IPS-15b (cell line): ENCODE data around the gene ANO7.

ENCODE experiments used
- H3K27me3 ChIP-seq: one replicate; pipeline ENCODE4 v1.6.1; 2013; ENCODE audit warnings: low read length; ENCODE audit not compliant: control insufficient read depth, insufficient read depth
- H3K36me3 ChIP-seq: one replicate; pipeline ENCODE4 v1.6.1; 2013; ENCODE audit warnings: low read length; ENCODE audit not compliant: control insufficient read depth, insufficient read depth
- H3K4me1 ChIP-seq: one replicate; pipeline ENCODE4 v1.6.1; 2013; ENCODE audit warnings: mild to moderate bottlenecking, low read length; ENCODE audit not compliant: control insufficient read depth, insufficient read depth
- H3K4me3 ChIP-seq: one replicate; pipeline ENCODE4 v1.5.1; 2013; ENCODE audit warnings: low read depth, low read length
- H3K9ac ChIP-seq: one replicate; pipeline ENCODE4 v1.6.1; 2013; ENCODE audit warnings: low read depth, mild to moderate bottlenecking, low read length
- H3K9me3 ChIP-seq: one replicate; pipeline ENCODE4 v1.6.1; 2013; ENCODE audit warnings: mild to moderate bottlenecking, low read length; ENCODE audit not compliant: control insufficient read depth, insufficient read depth

Gene ANO7

DNA sequence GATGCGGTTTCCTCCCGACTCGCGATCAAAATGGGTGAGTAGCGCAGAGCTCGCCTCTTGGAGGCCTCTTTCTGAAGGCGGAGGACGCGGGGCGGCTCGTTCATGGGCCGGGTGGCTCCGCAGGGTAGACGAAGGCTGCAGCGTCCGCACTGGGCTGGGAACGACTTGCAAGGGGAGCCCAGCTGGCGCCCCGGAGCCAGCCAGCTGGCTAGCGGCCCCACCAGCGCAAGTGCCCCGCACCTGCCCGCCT, 38.9 kb upstream of the ANO7 start:
- no peak overlapping the region for H3K9ac ChIP-seq
- H3K9me3 ChIP-seq = no peaks in the 10 kb centered on the region

DNA sequence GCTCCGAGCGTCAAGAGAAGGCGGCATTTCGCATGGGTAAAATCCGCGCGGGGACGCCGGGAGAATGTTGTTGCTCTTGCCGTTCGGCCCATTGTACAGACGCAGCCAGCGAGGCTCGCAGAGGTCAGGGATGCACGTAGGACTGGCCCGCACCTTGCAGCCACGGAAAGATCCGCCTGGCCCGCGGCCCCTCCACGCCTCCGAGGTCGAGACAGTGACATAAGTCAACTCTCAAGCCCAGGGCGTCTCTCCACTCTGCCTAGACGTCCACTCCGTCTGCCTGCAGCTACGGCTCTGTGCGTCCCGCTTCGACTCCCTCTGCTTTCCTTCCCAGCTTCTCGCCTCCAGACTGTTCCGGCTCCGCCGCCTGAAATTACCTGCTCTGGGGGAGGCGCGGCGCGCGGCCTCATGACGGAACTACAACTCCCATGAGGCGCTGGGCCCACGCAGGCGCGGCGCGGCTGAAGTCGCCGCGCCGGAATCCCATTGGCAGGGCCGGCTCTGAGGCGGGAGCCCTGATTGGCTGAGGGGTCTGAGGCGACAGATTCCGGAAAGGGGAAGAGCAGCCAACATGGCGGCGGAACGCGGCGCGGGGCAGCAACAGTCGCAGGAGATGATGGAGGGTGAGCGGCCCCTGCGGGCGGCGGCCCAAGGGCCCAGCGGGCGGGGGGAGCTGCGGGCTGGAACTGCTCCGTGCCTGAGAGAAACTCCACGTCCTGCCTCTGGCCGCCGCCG, 38.4 kb upstream of the ANO7 start, which contains the start of gene PPP1R7:
Gene PPP1R7 (plus strand): TSS at position 543 of the 735 bp plus-strand sequence. CDS start 29 bp downstream, at position 572.
- H3K4me3 ChIP-seq = peak within 1 kb of the TSS; percentile 83
- H3K9me3 ChIP-seq = no peaks in the 10 kb centered on the region
- H3K9ac ChIP-seq = peak within 1 kb of the TSS; percentile 79
- H3K27me3 ChIP-seq = peaks cover 4% of the 10 kb centered on the region
- no peaks in the 10 kb centered on the region for H3K4me1 ChIP-seq
- no peaks in the 10 kb centered on the region for H3K36me3 ChIP-seq

More for the DNA sequence above, 38.9 kb upstream of the ANO7 start:
- peaks cover 4% of the 10 kb centered on the region for H3K27me3 ChIP-seq
- peak overlapping the region; percentile 83 for H3K4me3 ChIP-seq
- no peaks in the 10 kb centered on the region for H3K4me1 ChIP-seq
- H3K36me3 ChIP-seq = no peaks in the 10 kb centered on the region

DNA sequence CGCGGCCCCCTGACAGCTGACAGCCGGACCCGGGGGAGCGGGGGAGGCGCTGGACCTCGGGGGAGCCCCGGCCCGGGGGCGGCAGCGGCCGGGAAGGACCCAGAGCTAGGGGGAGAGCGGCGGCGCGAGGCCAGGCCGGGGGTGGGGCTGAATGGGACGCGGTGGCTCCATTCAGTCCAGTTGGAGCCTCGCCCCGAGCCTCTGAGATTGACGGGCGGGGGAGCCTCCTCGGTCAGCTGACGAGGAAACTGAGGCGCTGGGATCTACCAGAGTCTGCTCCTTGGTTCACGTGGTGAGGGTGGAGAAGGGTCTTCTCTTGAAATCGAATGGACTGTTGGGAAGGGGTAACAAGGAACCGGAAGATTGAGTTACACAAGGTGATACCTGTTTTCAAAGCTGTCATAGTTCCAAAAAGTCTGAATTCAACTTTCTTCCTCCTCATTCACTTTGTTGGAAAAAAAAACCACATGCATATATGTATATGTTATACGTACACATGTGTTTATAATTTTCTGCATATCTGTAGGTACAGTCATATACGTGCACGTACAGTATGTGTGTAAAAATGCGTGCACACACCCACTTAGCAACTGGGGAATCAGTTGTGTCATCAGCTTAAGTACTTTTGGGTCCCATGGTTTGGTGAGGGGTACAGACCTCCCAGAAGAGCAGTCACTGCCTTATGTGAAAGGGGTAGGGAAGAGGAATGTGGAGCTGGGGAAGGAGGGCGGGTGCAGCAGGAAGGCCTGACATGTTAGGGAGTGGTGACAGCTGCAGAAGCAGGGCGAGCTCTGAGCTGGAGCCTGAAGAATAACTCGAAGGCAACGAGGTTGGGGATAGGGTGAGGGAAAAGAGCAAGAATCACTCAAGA, 37.6 kb upstream of the ANO7 start:
- Histone ChIP-seq H3K4me3 (peak overlapping the region; percentile 83), H3K36me3 (no peaks in the 10 kb centered on the region), H3K9me3 (no peaks in the 10 kb centered on the region), H3K27me3 (peaks cover 4% of the 10 kb centered on the region), H3K4me1 (no peaks in the 10 kb centered on the region), H3K9ac (no peak overlapping the region)

DNA sequence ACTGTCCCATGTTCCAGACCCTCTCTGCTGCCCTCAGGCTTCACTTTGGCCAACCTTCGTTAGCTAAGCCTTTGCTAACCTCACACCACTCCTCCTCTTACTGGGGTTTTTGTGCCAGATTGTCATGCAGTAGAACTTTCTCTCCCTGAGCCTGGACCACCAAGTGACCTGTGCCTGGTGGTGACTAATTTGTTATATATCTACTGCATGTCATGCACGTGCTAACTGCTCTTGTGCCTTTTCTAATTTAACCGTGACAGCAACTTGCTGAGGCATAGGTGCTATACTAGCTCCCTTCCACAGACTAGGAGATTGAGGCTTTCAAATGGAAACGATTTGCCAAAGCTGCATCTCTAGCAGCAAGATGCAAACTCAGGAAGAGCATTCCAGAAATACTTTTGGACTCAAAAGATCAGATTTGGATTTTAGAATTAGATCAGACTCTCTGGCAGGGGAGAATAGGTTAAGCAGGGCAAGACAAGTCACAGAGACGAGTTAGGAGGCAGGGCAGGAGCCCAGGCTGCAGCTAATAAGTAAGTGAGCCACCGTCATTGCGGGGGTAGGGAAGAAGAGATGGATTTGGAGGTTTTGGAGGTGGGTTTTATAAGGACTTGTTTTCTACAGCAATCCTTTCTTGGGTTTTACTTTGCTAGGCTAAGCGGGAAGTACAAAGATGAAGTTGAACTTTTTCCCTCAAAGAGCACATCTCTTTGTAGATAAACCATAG, 36.4 kb upstream of the ANO7 start:
- Histone ChIP-seq H3K36me3 (no peaks in the 10 kb centered on the region), H3K9me3 (no peaks in the 10 kb centered on the region), H3K4me3 (no peak overlapping the region), H3K4me1 (no peaks in the 10 kb centered on the region), H3K27me3 (peaks cover 4% of the 10 kb centered on the region), H3K9ac (no peak overlapping the region)

DNA sequence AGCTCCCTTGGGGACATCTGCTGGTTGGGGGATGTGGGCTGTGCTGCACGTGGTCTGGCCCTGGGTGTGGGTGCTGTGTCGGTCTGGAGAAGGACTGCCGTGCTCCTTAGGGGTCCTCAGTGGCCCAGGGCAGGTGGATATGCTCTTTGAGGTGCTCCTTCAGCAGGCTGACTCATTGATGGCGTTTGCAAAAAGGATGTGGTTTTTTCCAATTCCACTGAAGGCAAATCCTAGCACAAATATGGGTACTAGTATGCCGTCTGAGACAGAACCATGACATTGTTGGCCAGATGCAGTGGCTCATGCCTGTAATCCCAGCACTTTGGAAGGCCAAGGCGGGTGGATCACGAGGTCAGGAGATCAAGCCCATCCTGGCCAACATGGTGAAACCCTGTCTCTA, 34.9 kb upstream of the ANO7 start:
- no peak overlapping the region for H3K9ac ChIP-seq

DNA sequence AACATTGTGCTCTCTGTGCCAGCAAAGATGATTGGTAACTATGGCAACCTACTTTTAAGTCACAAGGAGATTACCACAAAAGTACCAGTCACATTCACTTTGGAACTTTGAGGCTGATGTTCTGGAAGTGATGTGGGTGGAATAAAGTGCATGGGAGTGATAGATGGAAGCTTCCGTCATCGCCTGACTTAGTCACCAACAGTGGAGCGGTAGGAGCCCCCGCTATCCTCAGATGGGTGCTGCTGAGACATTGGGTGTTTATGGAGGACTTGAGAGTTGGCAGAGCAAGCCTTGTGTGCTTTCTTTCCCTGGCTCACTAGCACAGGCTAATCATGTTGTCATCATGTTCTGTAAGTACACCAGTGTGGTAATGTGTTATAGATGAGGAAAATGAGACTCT, 33.6 kb upstream of the ANO7 start:
- Histone ChIP-seq H3K9ac (no peak overlapping the region), H3K9me3 (no peaks in the 10 kb centered on the region), H3K4me1 (no peaks in the 10 kb centered on the region), H3K4me3 (no peak overlapping the region), H3K27me3 (no peaks in the 10 kb centered on the region), H3K36me3 (no peaks in the 10 kb centered on the region)

More for the DNA sequence above, 34.9 kb upstream of the ANO7 start:
- no peaks in the 10 kb centered on the region for H3K27me3 ChIP-seq
- no peaks in the 10 kb centered on the region for H3K4me1 ChIP-seq
- H3K9me3 ChIP-seq = no peaks in the 10 kb centered on the region
- H3K36me3 ChIP-seq = no peaks in the 10 kb centered on the region
- no peak overlapping the region for H3K4me3 ChIP-seq

DNA sequence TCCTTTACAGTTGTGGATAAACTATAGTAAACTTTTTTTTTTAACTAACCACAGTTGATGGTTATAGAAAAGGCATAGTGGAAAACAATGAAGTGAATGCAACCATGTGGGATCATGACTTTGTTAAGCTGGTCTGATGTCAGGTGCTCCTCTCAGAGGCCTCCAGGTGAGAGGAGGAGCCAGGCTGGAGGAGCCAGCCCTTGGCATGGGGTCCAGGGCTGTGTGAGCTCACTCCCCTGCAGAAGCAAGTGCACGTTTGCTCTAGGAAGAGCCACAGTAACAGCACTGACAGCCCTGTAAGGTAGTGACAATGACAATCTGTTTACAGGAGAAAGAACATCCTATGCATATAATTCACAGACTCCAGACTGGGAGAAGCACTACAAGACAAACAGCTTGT, 32.5 kb upstream of the ANO7 start:
- H3K9me3 ChIP-seq = no peaks in the 10 kb centered on the region
- no peaks in the 10 kb centered on the region for H3K36me3 ChIP-seq
- H3K9ac ChIP-seq = no peak overlapping the region
- H3K27me3 ChIP-seq = no peaks in the 10 kb centered on the region
- H3K4me3 ChIP-seq = no peak overlapping the region
- H3K4me1 ChIP-seq = no peaks in the 10 kb centered on the region

DNA sequence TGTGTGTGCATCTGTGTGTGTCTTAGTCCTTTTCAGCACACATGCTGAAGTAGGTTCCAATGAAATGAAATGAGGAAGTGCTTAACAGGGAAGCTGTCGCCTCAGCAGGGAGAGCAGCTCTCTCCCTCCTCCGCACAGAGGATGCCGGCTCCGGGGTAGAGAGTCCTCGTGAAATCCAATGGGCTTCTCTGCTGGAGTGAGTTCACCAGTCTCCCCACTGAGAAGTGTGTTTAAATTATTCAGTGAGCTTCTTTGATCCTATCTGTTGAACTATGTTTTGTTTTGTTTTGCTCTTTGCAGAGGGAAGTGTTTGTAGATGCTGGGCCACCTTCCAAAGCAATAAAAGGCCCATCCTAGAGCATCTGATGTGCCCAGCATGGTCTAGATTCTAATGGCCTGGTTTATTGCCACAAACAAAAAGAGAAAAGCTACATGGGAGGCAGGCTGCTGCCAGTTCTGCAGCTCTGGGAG, 31.5 kb upstream of the ANO7 start:
- no peaks in the 10 kb centered on the region for H3K27me3 ChIP-seq
- H3K4me1 ChIP-seq = no peaks in the 10 kb centered on the region
- H3K9ac ChIP-seq = no peak overlapping the region
- H3K36me3 ChIP-seq = no peaks in the 10 kb centered on the region
- H3K9me3 ChIP-seq = no peaks in the 10 kb centered on the region
- no peak overlapping the region for H3K4me3 ChIP-seq

DNA sequence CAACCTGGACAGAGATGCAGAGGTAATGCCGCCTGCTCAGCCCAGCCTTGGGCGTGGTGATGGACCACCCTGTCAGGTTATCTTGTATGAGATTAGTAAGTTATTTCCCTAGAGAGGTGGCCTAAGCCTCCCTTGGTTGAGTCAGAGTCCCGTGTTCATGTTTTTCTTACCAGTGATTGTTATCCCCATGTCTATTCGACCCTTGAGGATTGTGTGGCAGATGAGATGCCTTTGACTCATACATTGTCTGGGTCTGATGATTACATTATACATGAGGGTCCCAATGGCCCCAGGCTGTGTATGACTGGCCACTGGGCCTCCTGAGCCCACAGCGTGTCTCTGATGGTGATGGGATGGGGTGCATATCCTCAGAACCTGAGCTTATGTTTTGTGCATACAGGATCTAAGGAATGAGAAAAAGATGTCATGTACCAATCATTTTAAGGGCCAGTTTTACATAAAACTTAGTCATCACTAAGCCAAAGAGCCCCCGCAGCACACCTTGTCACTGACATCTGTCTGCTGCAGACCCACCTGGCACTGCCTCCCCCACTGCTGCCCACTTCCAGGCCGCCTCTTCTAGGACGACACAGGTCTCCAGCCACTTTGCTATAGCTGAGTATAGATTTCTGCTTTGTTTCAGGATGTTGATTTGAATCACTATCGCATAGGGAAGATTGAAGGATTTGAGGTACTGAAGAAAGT, 30.5 kb upstream of the ANO7 start:
- no peak overlapping the region for H3K4me3 ChIP-seq
- no peak overlapping the region for H3K9ac ChIP-seq
- no peaks in the 10 kb centered on the region for H3K27me3 ChIP-seq
- no peaks in the 10 kb centered on the region for H3K4me1 ChIP-seq
- H3K9me3 ChIP-seq = no peaks in the 10 kb centered on the region
- no peaks in the 10 kb centered on the region for H3K36me3 ChIP-seq

DNA sequence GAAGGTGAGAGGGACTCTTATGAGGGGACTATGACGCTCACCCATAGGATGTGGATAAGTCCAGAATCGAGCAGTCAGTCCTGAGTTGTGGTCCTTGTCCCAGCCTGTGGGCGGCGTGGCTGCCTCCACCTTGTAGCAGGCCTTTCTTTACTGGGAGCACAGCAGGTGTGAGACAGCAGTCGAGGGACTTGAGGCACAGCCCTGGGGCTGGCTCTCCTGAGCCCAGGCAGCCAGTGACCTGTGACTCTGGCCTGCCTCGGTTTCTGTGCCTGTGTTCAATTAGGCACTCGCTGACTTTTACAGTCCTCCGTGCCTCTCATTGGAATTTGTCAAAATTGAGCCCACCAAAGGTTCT, 30.0 kb upstream of the ANO7 start:
- Histone ChIP-seq H3K4me1 (no peaks in the 10 kb centered on the region), H3K27me3 (no peaks in the 10 kb centered on the region), H3K36me3 (no peaks in the 10 kb centered on the region), H3K4me3 (no peak overlapping the region), H3K9ac (no peak overlapping the region), H3K9me3 (no peaks in the 10 kb centered on the region)

DNA sequence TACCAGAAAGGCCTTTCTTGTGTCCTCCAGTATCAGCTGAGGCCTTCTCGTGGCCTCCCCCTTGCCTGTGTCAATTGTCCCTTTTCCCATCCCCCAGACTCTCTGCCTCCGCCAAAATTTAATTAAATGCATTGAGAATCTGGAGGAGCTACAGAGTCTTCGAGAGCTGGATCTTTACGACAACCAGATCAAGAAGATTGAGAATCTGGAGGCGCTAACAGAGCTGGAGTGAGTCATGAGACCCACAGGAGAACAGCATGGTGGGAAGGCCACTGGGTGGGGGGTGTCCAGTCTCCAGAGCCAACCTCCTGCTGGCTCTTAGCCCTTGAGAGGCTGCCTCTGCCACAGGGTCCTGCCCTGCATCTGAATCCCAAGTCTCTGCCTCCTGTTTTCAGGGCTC, 29.4 kb upstream of the ANO7 start:
- no peaks in the 10 kb centered on the region for H3K9me3 ChIP-seq

More for the DNA sequence above, 29.4 kb upstream of the ANO7 start:
- H3K4me3 ChIP-seq = no peak overlapping the region
- no peak overlapping the region for H3K9ac ChIP-seq
- H3K27me3 ChIP-seq = no peaks in the 10 kb centered on the region
- H3K4me1 ChIP-seq = no peaks in the 10 kb centered on the region
- no peaks in the 10 kb centered on the region for H3K36me3 ChIP-seq
